OCI-LY7 (cell line): ENCODE measurements around the gene FBN3. TPM values are rescaled to one million over a fixed set of nuclear protein-coding genes. Genes with fewer than 3 reads are reported as not detected.
A peak's percentile ranks its signal among the peaks of the same experiment; 100 is the strongest.
"Not testable (repeated sequence)": the region's sequence is repeated elsewhere in the genome, so short reads cannot be mapped to it uniquely, and the experiment has no call there.

ENCODE experiments used
- BruUV-seq: library from RNA; stranded (reverse); fragments of 400-500 nt; replicated peaks from 2 replicates; lab custom pipeline; 2021; lab: Mats Ljungman, UMichigan
- CTCF ChIA-PET: fragments of 300-600 bp; sonication (Branson Sonifier 250); formaldehyde crosslinking; loops from one replicate; lab custom pipeline; 2022; ENCODE audit warnings: antibody characterized with exemption; ENCODE audit not compliant: unreplicated experiment; lab: Charles Lee
- POLR2A ChIA-PET: fragments of 300-600 bp; sonication (Branson Sonifier 250); formaldehyde crosslinking; loops from one replicate; lab custom pipeline; 2022; ENCODE audit warnings: antibody characterized with exemption; lab: Charles Lee
- DNase-seq: peaks from one replicate; pipeline ENCODE4 v3.0.0-alpha.2; 2015; ENCODE audit warnings: low spot score
- H2AFZ ChIP-seq: fragments of 200-600 bp; sonication (generic), shearing (Covaris generic); 2 replicates; pipeline ENCODE4 v1.6.1; 2014; ENCODE audit warnings: mild to moderate bottlenecking, antibody characterized with exemption, low read length, moderate library complexity
- H3K27ac ChIP-seq: fragments of 200-600 bp; sonication (generic); 2 replicates; pipeline ENCODE4 v1.5.1; 2014; ENCODE audit warnings: mixed run types, low read depth, mild to moderate bottlenecking, moderate library complexity, low read length, inconsistent platforms; ENCODE audit not compliant: poor library complexity, severe bottlenecking
- H3K36me3 ChIP-seq: fragments of 200-600 bp; sonication (generic); 2 replicates; pipeline ENCODE4 v1.6.1; 2014; ENCODE audit warnings: mild to moderate bottlenecking, antibody characterized with exemption, low read length, moderate library complexity, mixed read lengths; ENCODE audit not compliant: insufficient read depth
- H3K4me1 ChIP-seq: fragments of 200-600 bp; sonication (generic); 2 replicates; pipeline ENCODE4 v1.5.1; 2014; ENCODE audit warnings: mild to moderate bottlenecking, low read length; ENCODE audit not compliant: insufficient read depth, poor library complexity, severe bottlenecking
- H3K4me2 ChIP-seq: fragments of 200-600 bp; sonication (generic); 2 replicates; pipeline ENCODE4 v1.6.1; 2014; ENCODE audit warnings: mild to moderate bottlenecking, low read length
- H3K4me3 ChIP-seq: fragments of 200-600 bp; sonication (generic); 2 replicates; pipeline ENCODE4 v1.5.1; 2014; ENCODE audit warnings: mild to moderate bottlenecking, low read depth, low read length; ENCODE audit not compliant: poor library complexity, severe bottlenecking
- H3K79me2 ChIP-seq: fragments of 200-600 bp; sonication (generic); 2 replicates; pipeline ENCODE4 v1.6.1; 2016; ENCODE audit warnings: low read depth, mild to moderate bottlenecking, low read length, moderate library complexity, mixed read lengths; ENCODE audit not compliant: insufficient read depth
- H3K9me2 ChIP-seq: fragments of 200-600 bp; sonication (generic); 2 replicates; pipeline ENCODE4 v1.6.1; 2016; ENCODE audit warnings: mild to moderate bottlenecking, low read length, mixed read lengths; ENCODE audit not compliant: insufficient read depth
- H3K9me3 ChIP-seq: fragments of 200-600 bp; sonication (generic); 2 replicates; pipeline ENCODE4 v1.6.1; 2014; ENCODE audit warnings: mild to moderate bottlenecking, mixed run types, low read length, mixed read lengths
- H4K20me1 ChIP-seq: fragments of 200-600 bp; sonication (generic); 2 replicates; pipeline ENCODE4 v1.6.1; 2014; ENCODE audit warnings: mild to moderate bottlenecking, antibody characterized with exemption, low read length, moderate library complexity, mixed read lengths; ENCODE audit not compliant: insufficient read depth
- EZH2phosphoT487 ChIP-seq: fragments of 200-600 bp; sonication (generic); IDR thresholded peaks from 2 replicates; pipeline ENCODE4 v1.6.1; 2018; ENCODE audit warnings: low read depth, borderline replicate concordance, mild to moderate bottlenecking, mixed run types, antibody characterized with exemption, low read length, moderate library complexity, mixed read lengths
- intact Hi-C: fragments of 100-400 bp; cut with micrococcal nuclease; formaldehyde crosslinking; loops from one replicate; pipeline ENCODE4 v1.10.0; 2022; ENCODE audit not compliant: unreplicated experiment
- total RNA-seq, 2 experiments: library from RNA; depleted of rRNA in 1 of 2; stranded (reverse); fragments of >200 nt in 1 of 2; shearing (Covaris generic) in 1 of 2; gene quantifications; 2 replicates each; pipeline ENCODE4 v1.2.3, GENCODE V29; 2014 to 2022
- TF ChIP-seq, protein P1 (sequence below): fragments of 200-600 bp; sonication (generic); conservative IDR thresholded peaks from 2 replicates; pipeline ENCODE4 v1.5.1; 2014; ENCODE audit warnings: mild to moderate bottlenecking, antibody characterized with exemption, low read length, moderate library complexity, mixed read lengths

FBN3 gene
- total RNA-seq, 2 experiments from 2014 or later, result not detected

GRCh38 chr19:8158411-8159074 lies 9.2 kb upstream of the FBN3 start:
- intact Hi-C loops, result loop anchor here (1.0 to 10.0 kb wide), 5 partner anchors 34 to 216 kb away; partner anchors contain the start of gene TIMM44
- Histone ChIP-seq H2AFZ (no peak overlapping the region), H4K20me1 (no peaks in the 10 kb centered on the region), H3K79me2 (no peaks in the 10 kb centered on the region), H3K4me3 (no peak overlapping the region), H3K36me3 (no peaks in the 10 kb centered on the region), H3K4me1 (peaks cover 16% of the 10 kb centered on the region), H3K27ac (no peak overlapping the region), H3K9me3 (peaks cover 4% of the 10 kb centered on the region; the same call in 1 of the 2 replicates), H3K4me2 (no peak overlapping the region), H3K9me2 (no peaks in the 10 kb centered on the region)
- DNase-seq, result peak; percentile 89
- ChIA-PET POLR2A (no interaction called here), CTCF (no interaction called here)
- TF ChIP-seq EZH2phosphoT487, result no peak
- TF ChIP-seq, protein P1, sequence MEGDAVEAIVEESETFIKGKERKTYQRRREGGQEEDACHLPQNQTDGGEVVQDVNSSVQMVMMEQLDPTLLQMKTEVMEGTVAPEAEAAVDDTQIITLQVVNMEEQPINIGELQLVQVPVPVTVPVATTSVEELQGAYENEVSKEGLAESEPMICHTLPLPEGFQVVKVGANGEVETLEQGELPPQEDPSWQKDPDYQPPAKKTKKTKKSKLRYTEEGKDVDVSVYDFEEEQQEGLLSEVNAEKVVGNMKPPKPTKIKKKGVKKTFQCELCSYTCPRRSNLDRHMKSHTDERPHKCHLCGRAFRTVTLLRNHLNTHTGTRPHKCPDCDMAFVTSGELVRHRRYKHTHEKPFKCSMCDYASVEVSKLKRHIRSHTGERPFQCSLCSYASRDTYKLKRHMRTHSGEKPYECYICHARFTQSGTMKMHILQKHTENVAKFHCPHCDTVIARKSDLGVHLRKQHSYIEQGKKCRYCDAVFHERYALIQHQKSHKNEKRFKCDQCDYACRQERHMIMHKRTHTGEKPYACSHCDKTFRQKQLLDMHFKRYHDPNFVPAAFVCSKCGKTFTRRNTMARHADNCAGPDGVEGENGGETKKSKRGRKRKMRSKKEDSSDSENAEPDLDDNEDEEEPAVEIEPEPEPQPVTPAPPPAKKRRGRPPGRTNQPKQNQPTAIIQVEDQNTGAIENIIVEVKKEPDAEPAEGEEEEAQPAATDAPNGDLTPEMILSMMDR, result peak; percentile 88
- BruUV-seq, result no TSS peak

- ChIA-PET POLR2A (no interaction called here), CTCF (no interaction called here)
- H3K79me2 ChIP-seq, result no peaks in the 10 kb centered on the region
- BruUV-seq, result no TSS peak
- peaks cover 5% of the 10 kb centered on the region for H3K4me1 ChIP-seq
- DNase-seq, result no peak
- H3K4me3 ChIP-seq, result no peak overlapping the region
- H3K4me2 ChIP-seq, result no peak overlapping the region
- no peaks in the 10 kb centered on the region for H3K9me2 ChIP-seq
- TF ChIP-seq EZH2phosphoT487, result no peak
- TF ChIP-seq, protein P1, result no peak
- H3K27ac ChIP-seq, result no peak overlapping the region
- intact Hi-C loops, result loop anchor here (5.0 to 10.0 kb wide), 4 partner anchors 37 to 213 kb away; partner anchors contain the start of gene TIMM44
- H3K9me3 ChIP-seq, result no peaks in the 10 kb centered on the region
- no peaks in the 10 kb centered on the region for H4K20me1 ChIP-seq
- H2AFZ ChIP-seq, result no peak overlapping the region
- no peaks in the 10 kb centered on the region for H3K36me3 ChIP-seq
Measured at GRCh38 chr19:8155318-8155717, 5.9 kb upstream of the FBN3 start.

DNA sequence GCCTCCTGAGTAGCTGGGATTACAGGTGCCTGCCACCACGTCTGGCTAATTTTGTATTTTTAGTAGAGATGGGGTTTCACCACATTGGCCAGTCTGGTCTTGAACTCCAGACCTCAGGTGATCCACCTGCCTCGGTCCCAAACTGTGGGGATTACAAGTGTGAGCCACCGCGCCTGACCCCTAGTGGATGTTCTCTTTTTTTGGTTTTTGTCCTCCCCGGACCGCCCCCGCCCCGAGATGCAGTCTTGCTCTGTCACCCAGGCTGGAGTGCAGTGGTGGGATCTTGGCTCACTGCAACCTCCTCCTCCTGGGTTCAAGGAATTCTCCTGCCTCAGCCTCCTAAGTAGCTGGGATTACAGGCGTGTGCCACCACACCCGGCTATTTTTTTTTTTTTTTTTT lies 4.6 kb upstream of the FBN3 start:
- H3K79me2 ChIP-seq, CTCF ChIA-PET, H3K4me3 ChIP-seq, H2AFZ ChIP-seq, H3K27ac ChIP-seq, H3K4me2 ChIP-seq, H3K36me3 ChIP-seq, BruUV-seq, H4K20me1 ChIP-seq, H3K9me2 ChIP-seq, H3K4me1 ChIP-seq, H3K9me3 ChIP-seq: not testable (repeated sequence)
- peak; percentile 54 for DNase-seq
- TF ChIP-seq, protein P1, result peak; percentile 64
- POLR2A ChIA-PET, result interaction anchor here (0.6 to 0.7 kb wide), 2 partner anchors 85 to 98 kb away, joined by 3 to 5 read pairs; no protein-coding TSS in a partner anchor
- intact Hi-C loops, result loop anchor here (10.0 kb wide), 1 partner anchor 139 kb away; no protein-coding TSS in a partner anchor
